Urinary bladder (tissue), 4 donors: ENCODE measurements around the gene RP2. TPM values are rescaled to one million over a fixed set of nuclear protein-coding genes. Genes with fewer than 3 reads are reported as not detected.

Source experiments
- DNase-seq: peaks from one replicate; pipeline ENCODE4 v3.0.0-alpha.2; 2015; ENCODE audit errors: extremely low spot score
- H3K27ac ChIP-seq: one replicate; pipeline ENCODE4 v1.5.1; 2013; ENCODE audit warnings: low read depth, mild to moderate bottlenecking, moderate library complexity
- H3K36me3 ChIP-seq: one replicate; pipeline ENCODE4 v1.6.1; 2013; ENCODE audit warnings: mild to moderate bottlenecking, moderate library complexity; ENCODE audit not compliant: insufficient read depth
- H3K4me1 ChIP-seq: one replicate; pipeline ENCODE4 v1.6.1; 2013; ENCODE audit warnings: mild to moderate bottlenecking, moderate library complexity; ENCODE audit not compliant: insufficient read depth
- H3K4me3 ChIP-seq: one replicate; pipeline ENCODE4 v1.5.1; 2013; ENCODE audit warnings: low read depth, low read length
- WGBS: extraction: QIAGEN DNeasy Blood & Tissue Kit; methylation state at CpG from one replicate; pipeline ENCODE4 v1.1.7; 2013; 5-methylcytosine and 5-hydroxymethylcytosine counted together
- polyA plus RNA-seq: library from polyadenylated mRNA; stranded (reverse); fragments of 200-250 nt; gene quantifications from one replicate; pipeline ENCODE4 v1.2.3, GENCODE V29; 2013
- total RNA-seq: library from RNA; depleted of rRNA; stranded (reverse); fragments of >200 nt; gene quantifications from one replicate; pipeline ENCODE4 v1.2.3, GENCODE V29; 2014
- donor health status: healthy with polysubstance abuse.
- donor health status: healthy.

Gene RP2
- total RNA-seq (32.9 TPM), polyA plus RNA-seq (7.5 TPM)

DNA sequence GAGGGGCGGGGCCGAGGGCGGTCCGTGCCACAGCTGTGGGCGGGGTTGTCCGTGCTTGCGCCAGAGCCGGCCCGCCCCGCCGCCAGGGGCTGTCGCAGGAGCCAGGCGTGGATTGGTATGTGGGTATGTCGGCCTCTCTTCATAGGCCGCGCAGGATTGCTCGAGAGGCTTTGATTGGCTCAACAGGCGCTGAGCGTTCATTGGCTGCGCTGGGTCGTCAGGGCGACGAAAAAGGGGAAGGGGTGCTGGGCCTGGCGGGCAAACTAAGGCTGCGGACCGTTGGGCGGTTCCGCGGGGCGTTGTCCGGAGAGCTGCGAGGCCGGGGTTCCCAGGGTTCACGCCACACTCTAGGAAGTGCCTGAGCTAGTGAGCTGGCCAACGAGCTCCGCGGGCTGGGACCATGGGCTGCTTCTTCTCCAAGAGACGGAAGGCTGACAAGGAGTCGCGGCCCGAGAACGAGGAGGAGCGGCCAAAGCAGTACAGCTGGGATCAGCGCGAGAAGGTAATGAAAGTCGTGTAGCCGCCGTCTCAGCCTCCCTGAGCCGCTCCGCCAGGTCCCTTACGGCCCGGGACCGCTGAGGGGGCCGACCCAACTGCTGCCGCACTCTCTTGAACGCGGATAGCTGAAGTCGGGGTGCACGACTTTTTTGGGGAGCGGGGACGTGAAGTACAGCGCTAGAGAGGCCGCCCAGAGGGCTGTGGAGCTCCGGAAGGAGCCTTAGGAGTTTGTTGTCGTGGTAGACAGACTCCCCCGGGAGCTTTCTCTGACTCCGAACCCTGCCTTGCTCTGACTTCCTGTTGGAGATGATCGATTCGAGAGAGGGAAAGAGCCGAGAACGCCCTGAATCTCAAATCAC lies at the start of gene RP2:
Gene RP2, plus strand, starts transcription at position 343 of the 857 bp plus-strand sequence. Its CDS starts 58 bp downstream, at position 401.
- under 1% methylated on average over 71 of the region's 71 CpGs for WGBS
- H3K36me3 ChIP-seq: no peaks in the 10 kb centered on the region
- peak within 1 kb of the TSS; percentile 72 for H3K4me3 ChIP-seq
- DNase-seq: peak; percentile 83
- H3K4me1 ChIP-seq: no peaks in the 10 kb centered on the region
- H3K27ac ChIP-seq: peak within 1 kb of the TSS; percentile 84

DNA sequence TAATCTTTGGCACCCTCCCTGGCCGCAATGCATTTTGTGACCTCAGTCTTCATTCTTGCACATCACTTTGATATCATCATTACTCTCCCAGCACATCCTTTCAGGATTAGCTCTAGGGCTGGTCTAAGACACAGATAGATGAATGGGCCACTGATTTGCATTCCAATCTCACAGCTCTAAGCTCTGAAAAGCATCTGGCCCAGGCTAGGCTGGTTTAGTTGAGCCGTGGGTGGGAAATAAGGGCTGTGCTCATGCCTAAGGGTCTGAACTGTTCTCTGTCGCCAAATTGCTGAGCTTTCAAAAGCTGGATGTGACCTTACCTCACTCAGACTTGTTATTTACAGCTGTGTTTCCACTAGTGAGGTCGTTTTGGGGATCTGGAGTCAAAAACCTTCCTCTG lies 47.9 kb upstream of the RP2 start:
- Histone ChIP-seq H3K4me3 (no peak overlapping the region), H3K4me1 (no peaks in the 10 kb centered on the region), H3K36me3 (no peaks in the 10 kb centered on the region), H3K27ac (no peak overlapping the region)
- no peak for DNase-seq
- 34% methylated on average over 4 of the region's 4 CpGs for whole genome bisulfite sequencing

DNA sequence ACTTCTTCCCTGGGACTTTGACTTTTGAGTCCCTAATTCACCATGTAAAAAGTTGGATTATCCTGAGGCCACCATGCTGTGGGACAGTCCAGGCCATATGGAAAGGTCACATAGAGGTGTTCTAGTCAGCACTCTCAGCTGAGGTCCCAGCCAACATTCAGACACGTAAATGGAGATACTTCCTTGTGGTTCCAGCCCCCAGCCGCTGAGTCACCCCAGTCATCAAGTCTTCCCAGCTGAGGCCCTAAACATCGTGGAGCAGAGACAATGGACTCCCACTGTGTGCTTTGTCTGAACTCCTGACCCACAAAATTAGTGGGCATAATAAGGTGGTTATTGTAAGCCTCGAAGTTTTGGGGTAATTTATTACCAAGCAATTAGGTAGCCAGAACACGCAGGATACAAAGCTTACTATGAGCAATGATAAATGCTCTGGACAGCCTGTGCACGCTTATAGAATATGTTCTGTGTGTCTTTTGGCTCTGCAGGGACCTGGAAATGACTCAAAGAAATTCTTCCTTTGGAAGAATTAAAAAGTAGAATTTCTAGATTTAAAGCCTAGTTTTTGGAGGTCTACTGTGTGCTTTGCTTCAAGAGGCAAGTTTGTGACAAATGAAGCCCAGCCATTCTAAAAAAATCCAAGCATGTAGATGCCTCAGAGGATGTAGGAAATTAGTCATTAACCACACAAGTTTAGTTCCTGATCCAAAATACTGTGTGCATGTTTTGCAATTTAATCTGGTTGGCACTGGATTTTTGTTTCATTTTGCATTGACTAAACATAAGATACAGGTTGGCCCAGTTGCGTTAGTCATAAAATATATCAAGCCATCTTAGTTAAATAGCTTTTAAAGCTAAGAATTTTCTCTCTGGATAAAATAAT lies 44.7 kb upstream of the RP2 start:
- Histone ChIP-seq H3K36me3 (no peaks in the 10 kb centered on the region), H3K27ac (no peak overlapping the region), H3K4me3 (no peak overlapping the region), H3K4me1 (no peaks in the 10 kb centered on the region)
- peak; percentile 32 for DNase-seq
- 34% methylated on average over 7 of the region's 7 CpGs for WGBS

DNA sequence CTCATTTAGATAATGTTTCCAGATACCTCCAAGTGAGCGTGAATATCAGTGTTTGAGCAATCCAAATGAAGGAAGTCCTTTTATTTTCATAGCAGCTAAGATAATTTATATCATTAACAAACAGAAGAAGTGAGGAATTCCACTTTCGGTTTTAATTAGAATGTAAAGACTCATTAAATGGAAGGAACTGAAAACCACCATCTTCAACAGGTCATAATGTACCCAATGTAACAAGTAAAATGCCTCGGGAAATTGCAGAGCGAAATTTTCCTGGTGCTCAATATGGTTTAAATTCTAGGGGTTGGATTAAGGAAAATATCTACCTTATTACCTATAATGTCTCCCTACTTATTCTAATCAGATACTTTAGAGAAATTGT lies 44.0 kb upstream of the RP2 start:
- Histone ChIP-seq H3K27ac (no peak overlapping the region), H3K4me1 (no peaks in the 10 kb centered on the region), H3K4me3 (no peak overlapping the region), H3K36me3 (no peaks in the 10 kb centered on the region)
- WGBS: 57% methylated on average over 4 of the region's 4 CpGs
- DNase-seq: no peak

DNA sequence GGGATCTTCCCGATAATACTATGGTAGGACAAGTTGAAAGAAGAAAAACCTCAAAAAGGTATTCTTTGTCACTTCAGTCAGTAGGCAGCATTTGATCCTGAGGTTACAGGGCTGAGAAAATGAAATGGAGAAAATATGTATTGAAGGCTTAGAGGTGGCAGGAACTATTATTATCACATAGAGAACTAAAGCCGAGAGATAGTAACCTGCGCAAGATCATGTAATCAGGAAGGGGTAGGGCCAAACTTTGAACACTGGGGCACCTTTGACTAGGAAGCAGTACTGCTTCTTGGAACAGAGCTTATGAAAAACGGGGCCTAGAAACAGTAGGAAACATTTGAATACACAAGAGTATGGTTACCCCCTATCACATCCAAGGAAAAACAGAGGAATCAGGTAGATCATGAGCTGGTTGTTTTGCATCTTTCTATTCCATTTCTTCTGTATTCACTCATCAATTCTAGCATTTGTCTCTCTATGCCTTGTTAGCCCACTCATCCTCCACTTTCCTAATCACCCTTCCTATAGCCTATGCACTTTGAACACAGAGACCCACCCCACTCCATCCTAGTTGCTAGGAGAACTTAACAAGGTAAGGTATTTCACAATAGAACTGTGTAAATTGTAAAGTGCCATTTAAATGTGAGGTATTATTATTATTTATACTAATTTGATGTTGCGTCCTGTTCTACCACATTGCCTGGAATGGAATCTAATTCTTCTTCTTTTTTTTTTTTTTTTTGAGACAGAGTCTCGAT lies 43.3 kb upstream of the RP2 start:
- WGBS: 79% methylated on average over 6 of the region's 6 CpGs
- no peak overlapping the region for H3K27ac ChIP-seq

DNA sequence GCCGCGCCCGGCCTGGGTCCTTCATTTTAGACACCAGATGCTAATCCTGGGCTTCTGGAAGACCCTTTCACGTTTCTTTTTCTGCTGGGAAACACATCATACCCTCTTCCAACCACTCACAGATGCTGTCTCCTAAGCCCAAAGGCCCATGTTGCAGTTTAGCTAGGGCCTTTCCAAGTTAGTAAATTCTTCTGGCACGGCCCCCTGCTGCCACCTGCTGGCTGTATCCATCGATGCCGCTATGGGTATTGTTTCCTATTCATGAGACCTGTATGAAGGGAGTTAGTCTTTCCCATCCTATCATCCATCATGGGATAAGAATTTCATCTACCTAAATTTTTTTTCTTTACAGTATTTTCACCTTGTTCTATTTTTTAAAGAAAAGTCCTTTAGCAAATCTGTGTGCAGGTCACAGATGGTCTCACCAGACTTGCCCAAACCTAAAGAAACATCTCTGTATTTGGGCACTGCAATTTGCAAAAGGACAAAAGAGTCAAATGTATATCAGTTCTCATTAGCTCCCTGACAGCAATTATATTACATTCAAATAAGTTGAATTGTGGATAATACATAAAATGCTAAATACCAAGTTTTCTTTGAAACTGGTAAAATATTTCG lies 40.2 kb upstream of the RP2 start:
- no peak for DNase-seq
- Histone ChIP-seq H3K36me3 (no peaks in the 10 kb centered on the region), H3K4me1 (no peaks in the 10 kb centered on the region), H3K27ac (no peak overlapping the region), H3K4me3 (no peak overlapping the region)
- WGBS: 47% methylated on average over 8 of the region's 8 CpGs

More for the DNA sequence above, 43.3 kb upstream of the RP2 start:
- H3K4me3 ChIP-seq: no peak overlapping the region
- no peaks in the 10 kb centered on the region for H3K36me3 ChIP-seq
- H3K4me1 ChIP-seq: no peaks in the 10 kb centered on the region
- no peak for DNase-seq

DNA sequence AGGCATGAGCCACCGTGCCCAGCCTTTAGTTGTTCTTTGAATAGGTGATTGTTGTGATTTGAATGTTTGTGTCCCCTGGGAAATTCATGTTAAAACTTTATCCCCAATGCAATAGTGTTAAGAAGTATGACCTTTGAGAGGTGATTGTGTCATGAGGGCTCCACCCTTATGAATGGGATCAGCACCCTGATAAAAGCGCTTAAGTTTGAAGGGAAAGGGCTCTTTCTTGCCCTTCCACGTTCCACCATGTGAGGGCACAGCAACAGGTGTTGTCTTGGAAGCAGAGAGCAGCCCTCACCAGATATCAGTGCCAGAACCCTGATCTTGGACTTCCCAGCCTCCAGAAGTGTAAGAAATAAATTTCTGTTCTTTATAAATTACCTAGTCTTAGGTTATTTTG lies 33.7 kb upstream of the RP2 start:
- no peak overlapping the region for H3K27ac ChIP-seq
- 67% methylated on average over 3 of the region's 3 CpGs for WGBS
- no peak overlapping the region for H3K4me3 ChIP-seq
- no peaks in the 10 kb centered on the region for H3K36me3 ChIP-seq
- H3K4me1 ChIP-seq: no peaks in the 10 kb centered on the region
- no peak for DNase-seq

DNA sequence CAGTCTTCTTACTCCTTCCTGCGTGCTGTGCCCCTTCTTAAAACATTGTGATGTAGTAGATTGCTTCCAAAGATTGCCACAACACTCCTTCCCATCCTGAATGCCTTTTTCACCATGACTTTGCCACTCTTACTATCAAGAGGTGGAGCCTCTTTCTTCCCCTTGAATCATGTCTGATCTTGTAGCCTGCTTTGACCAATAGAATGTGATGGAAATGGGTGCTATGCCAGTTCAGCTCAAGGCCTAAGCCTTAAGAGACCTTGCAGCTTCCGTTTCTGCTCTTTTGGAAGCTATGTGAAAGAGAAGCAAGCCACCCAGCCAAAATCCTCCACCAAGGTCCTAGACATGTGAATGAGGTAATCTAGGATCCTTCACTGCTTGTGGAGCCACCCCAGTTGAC lies 31.6 kb upstream of the RP2 start:
- Histone ChIP-seq H3K4me3 (no peak overlapping the region), H3K27ac (no peak overlapping the region), H3K4me1 (no peaks in the 10 kb centered on the region), H3K36me3 (no peaks in the 10 kb centered on the region)
- DNase-seq: no peak
- 77% methylated on average over 2 of the region's 2 CpGs for WGBS

DNA sequence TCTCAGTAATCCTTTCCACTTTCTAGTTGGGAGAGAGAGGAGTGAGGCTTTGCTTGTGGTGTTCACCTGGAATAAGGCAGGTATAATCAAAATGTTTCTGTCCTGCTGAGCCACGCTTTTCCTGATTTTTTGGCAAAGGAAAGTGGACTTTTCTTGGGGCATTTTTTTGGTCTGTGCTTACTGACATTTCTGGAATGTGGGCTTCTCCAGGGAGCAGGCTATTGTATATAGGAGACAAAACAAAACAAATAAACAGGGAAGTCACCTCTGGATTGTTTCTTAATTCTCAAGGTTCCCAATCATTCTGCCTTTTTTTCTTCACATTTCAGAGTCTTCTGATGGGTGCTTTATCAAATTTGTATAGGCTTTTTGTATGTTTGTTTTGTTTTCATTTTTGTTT lies 25.7 kb upstream of the RP2 start:
- Histone ChIP-seq H3K36me3 (no peaks in the 10 kb centered on the region), H3K4me3 (no peak overlapping the region), H3K27ac (no peak overlapping the region), H3K4me1 (no peaks in the 10 kb centered on the region)
- DNase-seq: no peak
- 69% methylated on average over 1 of the region's 1 CpG for WGBS

DNA sequence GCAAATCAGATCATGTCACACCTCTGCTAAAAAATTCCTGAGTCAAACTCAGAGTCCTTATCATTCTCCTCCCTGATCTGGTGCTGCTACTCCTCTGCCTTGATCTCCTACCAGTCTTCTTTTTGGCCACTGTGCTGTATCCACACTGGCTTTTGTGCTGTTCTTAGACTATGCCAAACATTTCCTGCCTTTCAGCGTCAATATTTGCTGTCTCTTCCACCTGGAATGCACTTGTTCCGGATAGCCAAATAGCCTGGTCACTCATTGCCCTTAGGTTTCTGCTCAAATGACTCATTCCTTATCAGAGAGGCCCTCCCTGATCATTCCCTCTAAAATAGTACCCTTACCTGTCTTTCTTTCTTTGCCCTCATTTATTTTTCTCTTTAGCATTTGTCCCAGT lies 24.4 kb upstream of the RP2 start:
- no peak overlapping the region for H3K4me3 ChIP-seq
- no peak overlapping the region for H3K27ac ChIP-seq
- no peaks in the 10 kb centered on the region for H3K36me3 ChIP-seq
- no peak for DNase-seq
- no peaks in the 10 kb centered on the region for H3K4me1 ChIP-seq
- 62% methylated on average over 2 of the region's 2 CpGs for WGBS

DNA sequence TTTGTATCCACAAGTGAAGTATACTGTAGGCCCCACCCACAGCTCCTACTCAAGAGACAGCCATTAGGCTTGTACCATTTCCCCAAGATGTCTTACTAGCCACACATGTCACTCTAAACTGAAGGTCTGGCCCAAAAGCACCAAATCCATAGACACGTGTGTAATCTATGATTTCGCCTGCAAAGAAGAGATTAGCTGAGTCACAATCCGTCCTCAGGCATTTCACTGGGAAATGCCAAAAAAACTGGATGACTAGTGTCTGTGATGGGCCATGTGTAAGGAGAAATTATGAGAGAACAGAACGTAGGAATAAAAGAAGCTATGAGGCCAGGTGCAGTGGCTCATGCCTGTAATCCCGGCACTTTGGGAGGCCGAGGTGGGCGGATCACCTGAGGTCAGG lies 21.9 kb upstream of the RP2 start:
- H3K4me3 ChIP-seq: no peak overlapping the region
- 86% methylated on average over 7 of the region's 7 CpGs for WGBS
- H3K36me3 ChIP-seq: no peaks in the 10 kb centered on the region
- H3K27ac ChIP-seq: no peak overlapping the region
- no peaks in the 10 kb centered on the region for H3K4me1 ChIP-seq
- DNase-seq: no peak

DNA sequence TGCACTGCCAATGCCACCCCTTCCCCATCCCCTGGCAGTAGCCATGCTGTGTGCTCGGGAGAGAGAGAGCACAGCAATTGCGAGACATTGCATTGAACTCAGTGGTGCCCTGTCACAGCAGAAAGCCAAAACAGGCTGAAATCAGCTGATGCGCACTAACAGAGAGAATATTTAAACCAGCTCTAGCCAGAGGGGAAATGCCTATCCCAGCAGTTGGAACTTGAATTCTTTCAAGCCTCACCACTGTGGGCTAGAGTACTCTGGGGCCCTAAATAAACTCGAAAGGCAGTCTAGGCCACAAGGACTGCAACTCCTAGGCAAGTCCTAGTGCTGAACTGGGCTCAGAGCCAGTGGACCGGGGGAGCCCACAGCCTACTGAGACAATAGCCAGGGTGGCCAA lies 17.7 kb upstream of the RP2 start:
- H3K4me1 ChIP-seq: no peaks in the 10 kb centered on the region
- H3K27ac ChIP-seq: no peak overlapping the region
- H3K36me3 ChIP-seq: no peaks in the 10 kb centered on the region
- no peak overlapping the region for H3K4me3 ChIP-seq
- WGBS: 80% methylated on average over 5 of the region's 5 CpGs
- DNase-seq: no peak

DNA sequence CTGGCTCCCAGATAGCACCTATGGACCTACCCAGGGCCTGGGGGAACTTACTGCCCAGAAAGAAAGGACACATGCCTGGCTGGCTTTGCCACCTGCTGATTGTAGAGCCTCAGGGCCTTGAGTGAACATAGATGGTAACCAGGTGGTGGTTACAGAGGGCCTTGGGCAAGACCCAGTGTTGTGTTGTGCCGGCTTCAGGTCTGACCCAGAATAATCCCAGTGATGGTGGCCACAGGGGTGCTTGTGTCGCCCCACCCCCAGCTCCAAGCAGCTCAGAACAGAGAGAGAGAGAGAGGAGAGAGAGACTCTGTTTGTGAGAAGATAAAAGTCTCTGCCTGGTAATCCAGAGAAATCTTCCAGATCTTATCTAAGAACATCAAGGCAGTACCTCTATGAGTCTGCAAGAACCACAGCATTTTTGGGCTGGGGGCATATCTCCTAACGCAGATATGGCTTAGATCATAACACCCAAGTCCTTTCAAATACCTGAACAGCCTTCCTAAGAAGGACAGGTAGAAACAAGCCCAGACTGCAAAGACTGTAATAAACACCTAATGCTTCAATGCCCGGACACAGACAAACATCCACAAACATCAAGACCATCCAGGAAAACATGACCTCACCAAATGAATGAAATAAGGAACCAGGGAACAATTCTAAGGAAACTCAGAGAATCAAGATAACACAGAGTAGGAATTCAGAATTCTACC lies 16.3 kb upstream of the RP2 start:
- no peak for DNase-seq
- Histone ChIP-seq H3K36me3 (no peaks in the 10 kb centered on the region), H3K4me1 (no peaks in the 10 kb centered on the region), H3K27ac (no peak overlapping the region), H3K4me3 (no peak overlapping the region)
- 86% methylated on average over 4 of the region's 4 CpGs for WGBS
